Measurements from ENCODE around the gene TUBA1C.

TUBA1C gene

GRCh38 chr12:49264873-49265792, at the start of gene TUBA1C:
Gene TUBA1C, plus strand, starts transcription at chr12:49265082. Its CDS starts 100 bp downstream, at chr12:49265182.
- in situ Hi-C loops (cut with MboI; ENCODE audit: low sequenced_read_pairs), result no loop called here

GRCh38 chr12:49219417-49220026, 45.4 kb upstream of the TUBA1C start:
- in situ Hi-C loops (cut with MboI; ENCODE audit: low sequenced_read_pairs), result no loop called here

GRCh38 chr12:49220972-49221371, 43.9 kb upstream of the TUBA1C start:
- in situ Hi-C loops (cut with MboI; ENCODE audit: low sequenced_read_pairs), result no loop called here

- in situ Hi-C loops (cut with MboI; ENCODE audit: low sequenced_read_pairs), result no loop called here
Observed at GRCh38 chr12:49223122-49223521, 41.8 kb upstream of the TUBA1C start.

GRCh38 chr12:49223590-49224369, 41.1 kb upstream of the TUBA1C start:
- in situ Hi-C loops (cut with MboI; ENCODE audit: low sequenced_read_pairs), result no loop called here

- in situ Hi-C loops (cut with MboI; ENCODE audit: low sequenced_read_pairs), result no loop called here
Observed at GRCh38 chr12:49225576-49226166, 39.2 kb upstream of the TUBA1C start.

- in situ Hi-C loops (cut with MboI; ENCODE audit: low sequenced_read_pairs), result no loop called here
Observed at GRCh38 chr12:49227713-49228112, 37.2 kb upstream of the TUBA1C start.

- in situ Hi-C loops (cut with MboI; ENCODE audit: low sequenced_read_pairs), result no loop called here
Observed at GRCh38 chr12:49228653-49229052, 36.2 kb upstream of the TUBA1C start.

GRCh38 chr12:49230176-49230804, 34.6 kb upstream of the TUBA1C start:
- in situ Hi-C loops (cut with MboI; ENCODE audit: low sequenced_read_pairs), result no loop called here

GRCh38 chr12:49230805-49231194, 34.1 kb upstream of the TUBA1C start:
- in situ Hi-C loops (cut with MboI; ENCODE audit: low sequenced_read_pairs), result no loop called here

GRCh38 chr12:49231878-49232655, 32.8 kb upstream of the TUBA1C start:
- in situ Hi-C loops (cut with MboI; ENCODE audit: low sequenced_read_pairs), result no loop called here

- in situ Hi-C loops (cut with MboI; ENCODE audit: low sequenced_read_pairs), result no loop called here
Observed at GRCh38 chr12:49232940-49233841, 31.7 kb upstream of the TUBA1C start.

GRCh38 chr12:49233842-49234526, 30.9 kb upstream of the TUBA1C start:
- in situ Hi-C loops (cut with MboI; ENCODE audit: low sequenced_read_pairs), result no loop called here

GRCh38 chr12:49236423-49236822, 28.5 kb upstream of the TUBA1C start:
- in situ Hi-C loops (cut with MboI; ENCODE audit: low sequenced_read_pairs), result no loop called here

- in situ Hi-C loops (cut with MboI; ENCODE audit: low sequenced_read_pairs), result no loop called here
Observed at GRCh38 chr12:49243631-49244030, 21.3 kb upstream of the TUBA1C start.

GRCh38 chr12:49244176-49244575, 20.7 kb upstream of the TUBA1C start:
- in situ Hi-C loops (cut with MboI; ENCODE audit: low sequenced_read_pairs), result no loop called here

- in situ Hi-C loops (cut with MboI; ENCODE audit: low sequenced_read_pairs), result no loop called here
Observed at GRCh38 chr12:49251357-49251756, 13.5 kb upstream of the TUBA1C start.

GRCh38 chr12:49253033-49253623, 11.8 kb upstream of the TUBA1C start:
- in situ Hi-C loops (cut with MboI; ENCODE audit: low sequenced_read_pairs), result no loop called here

Data from hTERT RPE-1 (cell line).